Measurements from ENCODE around the gene MTNR1A. TPM values are rescaled to one million over a fixed set of nuclear protein-coding genes. Genes with fewer than 3 reads are reported as not detected.

Gene MTNR1A
- 0.07 and 0.12 TPM in 2 replicates for polyA plus RNA-seq (2013)

- H2BK5ac ChIP-seq (ENCODE audit: low read depth, low read length, poor library complexity), result no peak within 1 kb of the TSS
- H2AFZ ChIP-seq (ENCODE audit: insufficient read depth, low read length, poor library complexity), result peak within 1 kb of the TSS; percentile 2
- WGBS (ENCODE audit: extremely low coverage, insufficient coverage, insufficient read length), result no CpG with 5 or more reads among the region's 91 CpGs
- H2AK5ac ChIP-seq (ENCODE audit: low read length), result no peak within 1 kb of the TSS
- H3K9me3 ChIP-seq (ENCODE audit: insufficient read depth, low read depth, low read length), result no peaks in the 10 kb centered on the region
- H4K12ac ChIP-seq (ENCODE audit: low read depth, low read length), result no peak within 1 kb of the TSS
- no peak within 1 kb of the TSS for H3K27ac ChIP-seq (ENCODE audit: low read depth, low read length)
- no peaks in the 10 kb centered on the region for H3K79me1 ChIP-seq (ENCODE audit: low read length)
- H3K4me1 ChIP-seq (ENCODE audit: control insufficient read depth in 1 of 2, insufficient read depth in 2 of 2, low read length in 2 of 2), result peaks cover 4 to 7% of the 10 kb centered on the region in 2 experiments
- H3K4ac ChIP-seq (ENCODE audit: low read depth, low read length), result no peak within 1 kb of the TSS
- H3K23ac ChIP-seq (ENCODE audit: low read length), result no peak within 1 kb of the TSS
- peak within 1 kb of the TSS; percentile 1 for H3K9ac ChIP-seq (ENCODE audit: low read length)
- no peaks in the 10 kb centered on the region for H3K36me3 ChIP-seq (ENCODE audit: control insufficient read depth in 1 of 2, insufficient read depth in 2 of 2, low read length in 2 of 2)
- H4K8ac ChIP-seq (ENCODE audit: low read depth, low read length), result no peak within 1 kb of the TSS
- no peak within 1 kb of the TSS for H3K18ac ChIP-seq (ENCODE audit: low read length)
- no peak for DNase-seq
- H2BK12ac ChIP-seq (ENCODE audit: low read length), result no peak within 1 kb of the TSS
- peak within 1 kb of the TSS; percentile 70 for H3K4me3 ChIP-seq (ENCODE audit: low read depth, low read length)
- H3K4me2 ChIP-seq (ENCODE audit: low read length), result peak within 1 kb of the TSS; percentile 87
- no peak within 1 kb of the TSS for H4K91ac ChIP-seq (ENCODE audit: low read depth, low read length)
- no peaks in the 10 kb centered on the region for H3K79me2 ChIP-seq (ENCODE audit: control insufficient read depth, insufficient read depth, low read length, poor library complexity)
- H3K14ac ChIP-seq (ENCODE audit: low read length), result no peak within 1 kb of the TSS
- no peaks in the 10 kb centered on the region for H3K27me3 ChIP-seq (ENCODE audit: insufficient read depth, low read length)
- H2BK120ac ChIP-seq (ENCODE audit: insufficient read depth, low read length, poor library complexity), result no peak within 1 kb of the TSS
Observed at GRCh38 chr4:186554914-186555827, at the start of gene MTNR1A. MTNR1A (minus strand) TSS chr4:186555567; CDS start chr4:186555365, 202 bp downstream.

DNA sequence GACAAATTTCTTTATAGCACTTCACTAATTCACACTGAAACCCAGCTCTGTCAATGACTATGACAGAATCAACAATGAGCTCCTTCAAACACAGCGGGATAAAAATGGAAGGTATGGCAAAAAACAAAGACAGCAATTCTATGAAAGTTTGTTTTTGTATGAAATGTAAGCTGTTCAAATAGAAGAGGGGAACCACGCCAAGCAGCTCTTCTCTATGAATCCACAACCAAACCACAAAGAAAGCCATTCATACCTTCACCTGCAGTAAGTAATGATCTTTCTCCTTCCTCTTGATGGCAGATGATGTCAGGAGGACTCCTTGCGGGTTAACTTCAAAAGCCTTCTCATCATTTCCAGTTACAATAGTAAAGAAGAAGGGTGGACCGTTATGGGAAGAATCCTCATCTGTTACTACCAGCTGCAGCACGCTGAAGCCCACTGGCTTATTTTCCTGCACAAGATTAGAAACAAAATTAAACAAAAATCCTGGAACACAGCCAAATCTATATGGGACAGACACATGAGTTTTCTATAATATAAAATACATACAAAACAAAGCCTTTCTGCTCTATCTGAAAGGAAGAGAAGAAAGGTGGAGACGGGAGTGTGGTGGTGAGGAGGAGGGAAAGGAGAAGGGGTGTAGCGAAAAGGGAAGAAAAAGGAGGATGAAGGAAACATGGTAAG is 48.9 kb upstream of the MTNR1A start:
- Histone ChIP-seq H4K12ac (ENCODE audit: low read depth, low read length) (no peak overlapping the region), H3K14ac (ENCODE audit: low read length) (no peak overlapping the region), H3K79me1 (ENCODE audit: low read length) (peaks cover 4% of the 10 kb centered on the region), H3K79me2 (ENCODE audit: control insufficient read depth, insufficient read depth, low read length, poor library complexity) (no peaks in the 10 kb centered on the region), H3K18ac (ENCODE audit: low read length) (no peak overlapping the region), H3K4me2 (ENCODE audit: low read length) (no peak overlapping the region), H4K8ac (ENCODE audit: low read depth, low read length) (no peak overlapping the region), H2AK5ac (ENCODE audit: low read length) (no peak overlapping the region), H3K27me3 (ENCODE audit: insufficient read depth, low read length) (no peaks in the 10 kb centered on the region), H2AFZ (ENCODE audit: insufficient read depth, low read length, poor library complexity) (no peak overlapping the region), H2BK5ac (ENCODE audit: low read depth, low read length, poor library complexity) (no peak overlapping the region), H3K36me3 (ENCODE audit: control insufficient read depth in 1 of 2, insufficient read depth in 2 of 2, low read length in 2 of 2) (peaks cover 35 to 50% of the 10 kb centered on the region in 2 experiments), H3K9ac (ENCODE audit: low read length) (no peak overlapping the region), H3K4ac (ENCODE audit: low read depth, low read length) (no peak overlapping the region), H3K4me3 (ENCODE audit: low read depth, low read length) (no peak overlapping the region), H3K9me3 (ENCODE audit: insufficient read depth, low read depth, low read length) (no peaks in the 10 kb centered on the region), H2BK120ac (ENCODE audit: insufficient read depth, low read length, poor library complexity) (no peak overlapping the region), H4K91ac (ENCODE audit: low read depth, low read length) (no peak overlapping the region), H3K4me1 (ENCODE audit: control insufficient read depth in 1 of 2, insufficient read depth in 2 of 2, low read length in 2 of 2) (peaks cover 0 to 4% of the 10 kb centered on the region in 2 experiments), H3K27ac (ENCODE audit: low read depth, low read length) (no peak overlapping the region), H3K23ac (ENCODE audit: low read length) (no peak overlapping the region), H2BK12ac (ENCODE audit: low read length) (no peak overlapping the region)
- DNase-seq, result no peak
- 92% methylated on average over 2 of the region's 7 CpGs for WGBS (ENCODE audit: extremely low coverage, insufficient coverage, insufficient read length)

- no peak overlapping the region for H2AK5ac ChIP-seq (ENCODE audit: low read length)
- no CpG with 5 or more reads among the region's 9 CpGs for WGBS (ENCODE audit: extremely low coverage, insufficient coverage, insufficient read length)
- no peak overlapping the region for H3K18ac ChIP-seq (ENCODE audit: low read length)
- H3K23ac ChIP-seq (ENCODE audit: low read length), result no peak overlapping the region
- H3K4me1 ChIP-seq (ENCODE audit: control insufficient read depth in 1 of 2, insufficient read depth in 2 of 2, low read length in 2 of 2), result peaks cover 0 to 4% of the 10 kb centered on the region in 2 experiments
- H2BK5ac ChIP-seq (ENCODE audit: low read depth, low read length, poor library complexity), result no peak overlapping the region
- peaks cover 28 to 51% of the 10 kb centered on the region in 2 experiments for H3K36me3 ChIP-seq (ENCODE audit: control insufficient read depth in 1 of 2, insufficient read depth in 2 of 2, low read length in 2 of 2)
- H2BK12ac ChIP-seq (ENCODE audit: low read length), result no peak overlapping the region
- peaks cover 4% of the 10 kb centered on the region for H3K79me1 ChIP-seq (ENCODE audit: low read length)
- H2AFZ ChIP-seq (ENCODE audit: insufficient read depth, low read length, poor library complexity), result no peak overlapping the region
- DNase-seq, result no peak
- no peaks in the 10 kb centered on the region for H3K79me2 ChIP-seq (ENCODE audit: control insufficient read depth, insufficient read depth, low read length, poor library complexity)
- H3K27me3 ChIP-seq (ENCODE audit: insufficient read depth, low read length), result no peaks in the 10 kb centered on the region
- no peak overlapping the region for H4K91ac ChIP-seq (ENCODE audit: low read depth, low read length)
- no peak overlapping the region for H3K27ac ChIP-seq (ENCODE audit: low read depth, low read length)
- no peak overlapping the region for H3K4me3 ChIP-seq (ENCODE audit: low read depth, low read length)
- H4K8ac ChIP-seq (ENCODE audit: low read depth, low read length), result no peak overlapping the region
- no peak overlapping the region for H3K9ac ChIP-seq (ENCODE audit: low read length)
- no peak overlapping the region for H3K14ac ChIP-seq (ENCODE audit: low read length)
- H2BK120ac ChIP-seq (ENCODE audit: insufficient read depth, low read length, poor library complexity), result no peak overlapping the region
- H3K9me3 ChIP-seq (ENCODE audit: insufficient read depth, low read depth, low read length), result no peaks in the 10 kb centered on the region
- no peak overlapping the region for H3K4me2 ChIP-seq (ENCODE audit: low read length)
- H4K12ac ChIP-seq (ENCODE audit: low read depth, low read length), result no peak overlapping the region
- no peak overlapping the region for H3K4ac ChIP-seq (ENCODE audit: low read depth, low read length)
Observed at GRCh38 chr4:186602978-186603377, 47.6 kb upstream of the MTNR1A start.

DNA sequence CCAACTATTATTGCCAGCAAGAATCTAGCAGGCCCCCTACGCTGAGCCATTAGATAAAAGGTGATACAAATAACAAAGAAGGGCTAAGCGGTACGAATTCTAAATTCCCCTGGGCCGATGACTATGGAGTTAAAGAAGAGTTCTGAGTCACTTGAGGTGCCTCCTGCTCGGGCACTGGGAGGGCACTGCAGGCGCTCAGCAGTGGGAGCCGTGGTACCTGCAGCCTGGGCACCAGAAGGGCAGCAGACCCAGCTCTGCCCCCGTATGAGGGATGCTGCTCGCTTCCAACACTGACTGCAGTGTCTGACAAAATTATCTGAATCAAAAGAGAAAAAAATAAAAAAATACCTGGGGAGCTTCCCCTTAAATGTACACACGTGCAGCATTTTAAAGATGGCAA is 44.1 kb upstream of the MTNR1A start:
- Histone ChIP-seq H3K27me3 (ENCODE audit: insufficient read depth, low read length) (no peaks in the 10 kb centered on the region), H3K4ac (ENCODE audit: low read depth, low read length) (no peak overlapping the region), H3K79me2 (ENCODE audit: control insufficient read depth, insufficient read depth, low read length, poor library complexity) (no peaks in the 10 kb centered on the region), H3K79me1 (ENCODE audit: low read length) (no peaks in the 10 kb centered on the region), H3K36me3 (ENCODE audit: control insufficient read depth in 1 of 2, insufficient read depth in 2 of 2, low read length in 2 of 2) (peaks cover 32 to 61% of the 10 kb centered on the region in 2 experiments), H2BK120ac (ENCODE audit: insufficient read depth, low read length, poor library complexity) (no peak overlapping the region), H3K9ac (ENCODE audit: low read length) (no peak overlapping the region), H3K4me2 (ENCODE audit: low read length) (no peak overlapping the region), H4K12ac (ENCODE audit: low read depth, low read length) (no peak overlapping the region), H2BK5ac (ENCODE audit: low read depth, low read length, poor library complexity) (no peak overlapping the region), H2BK12ac (ENCODE audit: low read length) (no peak overlapping the region), H4K8ac (ENCODE audit: low read depth, low read length) (no peak overlapping the region), H2AFZ (ENCODE audit: insufficient read depth, low read length, poor library complexity) (no peak overlapping the region), H3K14ac (ENCODE audit: low read length) (no peak overlapping the region), H2AK5ac (ENCODE audit: low read length) (no peak overlapping the region), H4K91ac (ENCODE audit: low read depth, low read length) (no peak overlapping the region), H3K23ac (ENCODE audit: low read length) (no peak overlapping the region), H3K27ac (ENCODE audit: low read depth, low read length) (no peak overlapping the region), H3K4me1 (ENCODE audit: control insufficient read depth in 1 of 2, insufficient read depth in 2 of 2, low read length in 2 of 2) (no peaks in the 10 kb centered on the region), H3K4me3 (ENCODE audit: low read depth, low read length) (no peak overlapping the region), H3K18ac (ENCODE audit: low read length) (no peak overlapping the region), H3K9me3 (ENCODE audit: insufficient read depth, low read depth, low read length) (peaks cover 2% of the 10 kb centered on the region)
- DNase-seq, result no peak
- WGBS (ENCODE audit: extremely low coverage, insufficient coverage, insufficient read length), result no CpG with 5 or more reads among the region's 10 CpGs

Measured in trophoblast cell (in vitro differentiated cells and primary cell).